Coronary artery (tissue), 2 donors: ENCODE measurements around the gene ADAMTS3.

Source experiments
- DNase-seq: peaks from one replicate; pipeline ENCODE4 v3.0.0-alpha.2; 2017; ENCODE audit warnings: low spot score
- H3K27ac ChIP-seq, 2 donors: fragments of 200-600 bp; sonication (generic); one replicate each; pipeline ENCODE4 v1.5.1; 2016 to 2019
- H3K4me3 ChIP-seq: fragments of 200-600 bp; sonication (generic); 2 replicates; pipeline ENCODE4 v1.5.1; 2016; ENCODE audit warnings: mild to moderate bottlenecking, moderate library complexity
- TF ChIP-seq, protein P1 (sequence below): fragments of 200-600 bp; sonication (generic); IDR thresholded peaks from one replicate; pipeline ENCODE4 v1.5.1; 2019; ENCODE audit warnings: antibody characterized with exemption

The ADAMTS3 gene

DNA sequence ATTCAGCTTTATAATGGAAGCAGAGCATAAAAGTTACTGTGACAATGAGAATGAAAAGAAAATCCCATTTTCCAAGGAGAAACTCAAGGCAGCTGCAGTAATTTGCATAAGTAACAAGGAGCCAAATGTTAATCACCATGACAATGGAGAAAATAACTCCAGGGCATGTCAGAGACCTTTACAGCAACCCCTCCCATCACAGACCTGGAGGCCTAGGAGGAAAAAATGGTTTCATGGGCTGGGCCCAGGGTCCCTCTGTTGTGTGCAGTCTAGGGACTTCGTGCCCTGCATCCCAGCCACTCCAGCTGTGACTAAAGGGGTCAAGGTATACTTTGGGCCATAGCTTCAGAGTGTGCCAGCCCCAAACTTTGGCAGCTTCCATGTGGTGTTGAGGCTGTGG, 313.8 kb downstream of the ADAMTS3 start:
- no peak for DNase-seq
- Histone ChIP-seq H3K27ac (no peak overlapping the region), H3K4me3 (no peak overlapping the region)
- TF ChIP-seq, protein P1, sequence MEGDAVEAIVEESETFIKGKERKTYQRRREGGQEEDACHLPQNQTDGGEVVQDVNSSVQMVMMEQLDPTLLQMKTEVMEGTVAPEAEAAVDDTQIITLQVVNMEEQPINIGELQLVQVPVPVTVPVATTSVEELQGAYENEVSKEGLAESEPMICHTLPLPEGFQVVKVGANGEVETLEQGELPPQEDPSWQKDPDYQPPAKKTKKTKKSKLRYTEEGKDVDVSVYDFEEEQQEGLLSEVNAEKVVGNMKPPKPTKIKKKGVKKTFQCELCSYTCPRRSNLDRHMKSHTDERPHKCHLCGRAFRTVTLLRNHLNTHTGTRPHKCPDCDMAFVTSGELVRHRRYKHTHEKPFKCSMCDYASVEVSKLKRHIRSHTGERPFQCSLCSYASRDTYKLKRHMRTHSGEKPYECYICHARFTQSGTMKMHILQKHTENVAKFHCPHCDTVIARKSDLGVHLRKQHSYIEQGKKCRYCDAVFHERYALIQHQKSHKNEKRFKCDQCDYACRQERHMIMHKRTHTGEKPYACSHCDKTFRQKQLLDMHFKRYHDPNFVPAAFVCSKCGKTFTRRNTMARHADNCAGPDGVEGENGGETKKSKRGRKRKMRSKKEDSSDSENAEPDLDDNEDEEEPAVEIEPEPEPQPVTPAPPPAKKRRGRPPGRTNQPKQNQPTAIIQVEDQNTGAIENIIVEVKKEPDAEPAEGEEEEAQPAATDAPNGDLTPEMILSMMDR = no peak

DNA sequence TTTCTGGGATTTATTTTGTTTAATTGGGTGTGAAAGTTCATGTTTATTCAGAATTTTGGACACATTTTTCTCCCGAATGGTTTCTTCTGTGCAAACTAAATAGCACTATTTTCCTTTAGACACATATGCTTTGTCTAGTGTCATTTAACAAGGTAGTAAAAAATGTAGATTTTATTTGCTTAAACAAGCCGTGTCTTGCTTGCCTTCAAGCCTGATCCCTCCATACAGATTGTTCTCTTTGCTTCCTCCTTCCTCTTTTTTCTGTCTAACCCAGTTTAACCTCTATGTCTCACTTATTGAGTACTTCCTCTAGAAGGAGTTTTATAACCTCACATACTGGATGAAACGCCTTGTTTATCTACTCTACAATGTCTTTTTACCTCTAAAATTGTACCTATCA, 325.4 kb downstream of the ADAMTS3 start:
- Histone ChIP-seq H3K4me3 (no peak overlapping the region), H3K27ac (no peak overlapping the region)
- TF ChIP-seq, protein P1 = no peak
- no peak for DNase-seq

DNA sequence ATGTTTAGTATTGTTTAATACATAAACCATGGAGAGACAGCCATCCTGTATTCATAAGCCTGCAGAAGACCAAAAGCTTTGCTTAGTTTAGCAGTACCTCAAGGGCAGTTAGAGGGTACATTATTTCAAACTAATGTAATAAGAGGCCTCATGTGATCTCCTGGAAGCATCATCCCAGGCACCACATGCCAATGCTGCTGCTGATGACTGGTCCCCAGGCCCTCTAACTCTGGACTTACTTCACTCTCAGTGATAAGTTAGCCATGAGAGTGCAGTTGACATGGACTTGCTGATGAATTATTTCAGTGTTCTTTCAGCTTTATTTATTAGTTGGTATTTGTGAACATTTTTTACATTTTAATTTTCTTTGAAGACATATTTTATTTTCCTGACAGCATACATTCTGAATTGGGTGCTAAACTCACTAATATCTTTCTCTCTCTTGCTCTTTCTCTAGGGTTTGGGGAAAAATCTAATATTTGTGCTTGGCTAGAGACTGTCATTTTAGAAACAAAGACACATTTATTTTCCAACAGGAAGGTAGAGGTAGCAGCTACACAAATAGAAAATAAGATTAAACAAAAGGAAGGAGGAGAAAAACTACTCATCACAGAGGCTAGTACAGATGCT, 329.4 kb downstream of the ADAMTS3 start:
- no peak for DNase-seq
- Histone ChIP-seq H3K4me3 (no peak overlapping the region), H3K27ac (no peak overlapping the region)
- TF ChIP-seq, protein P1 = no peak
